HFF-Myc (cell line): ENCODE results near the gene TPRG1.

Experiments
- DNase-seq: peaks from one replicate; pipeline ENCODE4 v3.0.0-alpha.2; 2011; ENCODE audit warnings: low read depth; ENCODE audit errors: extremely low read depth
- H3K4me3 ChIP-seq: replicated peaks from 2 replicates; pipeline ENCODE4 v1.5.1; 2011; ENCODE audit warnings: low read depth, mild to moderate bottlenecking, control low read depth, low read length
- TF ChIP-seq, protein P1 (sequence below): IDR thresholded peaks from 2 replicates; pipeline ENCODE4 v1.5.1; 2012; ENCODE audit warnings: mild to moderate bottlenecking, low read depth, low read length, control low read depth; ENCODE audit errors: missing control alignments

Gene TPRG1

DNA sequence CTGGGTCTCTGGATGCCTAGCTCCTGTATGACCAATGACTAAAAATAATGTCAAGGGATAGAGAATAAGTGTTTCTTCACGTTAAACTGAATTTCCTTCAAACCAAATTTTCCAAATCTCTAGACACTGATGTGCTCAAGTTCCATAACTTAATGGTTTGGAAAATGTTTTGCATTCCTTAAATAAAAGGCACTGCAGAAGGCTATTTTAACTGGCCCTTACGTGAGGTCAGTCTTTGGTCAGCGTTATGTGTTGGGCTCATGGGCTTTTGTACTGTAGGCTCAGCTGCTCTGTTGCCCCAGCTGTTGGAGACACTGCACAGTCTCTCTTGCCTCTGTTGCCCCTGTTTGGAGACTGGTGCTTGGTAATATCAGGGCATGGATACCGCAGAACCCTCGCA lies 188.5 kb downstream of the TPRG1 start:
- DNase-seq = no peak
- TF ChIP-seq, protein P1, sequence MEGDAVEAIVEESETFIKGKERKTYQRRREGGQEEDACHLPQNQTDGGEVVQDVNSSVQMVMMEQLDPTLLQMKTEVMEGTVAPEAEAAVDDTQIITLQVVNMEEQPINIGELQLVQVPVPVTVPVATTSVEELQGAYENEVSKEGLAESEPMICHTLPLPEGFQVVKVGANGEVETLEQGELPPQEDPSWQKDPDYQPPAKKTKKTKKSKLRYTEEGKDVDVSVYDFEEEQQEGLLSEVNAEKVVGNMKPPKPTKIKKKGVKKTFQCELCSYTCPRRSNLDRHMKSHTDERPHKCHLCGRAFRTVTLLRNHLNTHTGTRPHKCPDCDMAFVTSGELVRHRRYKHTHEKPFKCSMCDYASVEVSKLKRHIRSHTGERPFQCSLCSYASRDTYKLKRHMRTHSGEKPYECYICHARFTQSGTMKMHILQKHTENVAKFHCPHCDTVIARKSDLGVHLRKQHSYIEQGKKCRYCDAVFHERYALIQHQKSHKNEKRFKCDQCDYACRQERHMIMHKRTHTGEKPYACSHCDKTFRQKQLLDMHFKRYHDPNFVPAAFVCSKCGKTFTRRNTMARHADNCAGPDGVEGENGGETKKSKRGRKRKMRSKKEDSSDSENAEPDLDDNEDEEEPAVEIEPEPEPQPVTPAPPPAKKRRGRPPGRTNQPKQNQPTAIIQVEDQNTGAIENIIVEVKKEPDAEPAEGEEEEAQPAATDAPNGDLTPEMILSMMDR = no peak
- no peak overlapping the region for H3K4me3 ChIP-seq

DNA sequence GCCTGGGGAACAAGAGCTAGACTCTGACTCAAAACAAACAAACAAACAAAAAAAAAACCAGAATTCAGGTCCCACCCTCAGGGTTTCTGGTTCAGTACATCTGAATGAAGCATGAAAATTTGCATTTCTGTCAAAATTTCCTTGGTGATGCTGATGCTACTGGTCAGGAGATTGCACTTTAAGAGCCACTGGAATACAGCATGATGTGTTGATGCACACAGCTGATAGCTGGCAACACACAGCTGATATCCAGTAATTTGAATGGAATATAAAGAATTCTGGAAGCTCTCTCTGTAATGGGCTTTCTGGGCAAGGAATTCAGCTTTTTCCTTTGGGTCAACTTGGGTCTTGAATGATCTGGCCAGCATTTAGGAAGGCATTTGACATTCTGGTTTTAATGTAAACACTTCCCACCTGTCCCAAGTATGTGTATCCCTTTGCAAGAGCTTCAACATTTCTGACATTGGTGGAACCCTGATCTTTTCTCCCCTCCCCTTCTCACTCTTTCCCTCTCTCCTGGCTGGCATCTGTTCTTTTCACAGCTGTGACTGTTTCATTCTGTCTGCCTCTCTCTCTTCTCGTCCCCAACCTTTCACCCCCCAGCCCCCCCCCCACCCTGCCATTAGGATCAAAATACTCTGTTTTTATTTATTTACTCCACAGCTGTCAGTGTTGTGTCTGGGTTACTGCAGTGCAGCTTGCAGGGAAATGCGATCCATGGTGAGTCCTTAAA lies 189.5 kb downstream of the TPRG1 start:
- H3K4me3 ChIP-seq = no peak overlapping the region
- TF ChIP-seq, protein P1 = no peak
- no peak for DNase-seq

DNA sequence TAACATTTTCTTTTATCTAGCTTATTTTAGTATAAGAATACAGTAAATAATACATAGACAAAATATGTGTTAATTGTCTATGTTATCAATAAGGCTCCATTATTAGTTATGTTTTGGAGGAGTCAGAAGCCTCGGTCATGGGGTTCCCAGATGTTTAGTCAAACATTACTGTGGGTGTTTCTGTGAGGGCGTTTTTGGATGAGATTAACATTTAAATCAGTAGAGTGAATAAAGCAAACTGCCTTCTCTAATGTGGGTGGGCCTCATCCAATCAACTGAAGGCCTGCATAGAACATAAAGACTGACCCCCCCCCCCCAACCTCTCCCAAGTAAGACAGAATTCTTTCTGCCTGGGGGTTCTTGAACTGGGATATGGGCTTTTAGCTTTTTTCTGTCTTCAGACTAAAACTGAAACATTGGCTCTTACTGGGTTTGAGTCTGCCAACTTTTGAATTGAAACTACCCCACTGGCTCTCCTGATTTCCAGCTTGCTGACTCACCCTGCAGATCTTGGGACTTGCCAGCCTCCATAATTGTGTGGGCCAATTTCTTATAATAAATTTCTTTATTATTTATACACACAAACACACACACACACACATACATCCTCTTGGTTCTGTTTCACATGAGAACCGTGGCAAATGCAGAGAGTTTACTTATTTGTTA lies 192.0 kb downstream of the TPRG1 start:
- TF ChIP-seq, protein P1 = no peak
- DNase-seq = no peak
- no peak overlapping the region for H3K4me3 ChIP-seq

DNA sequence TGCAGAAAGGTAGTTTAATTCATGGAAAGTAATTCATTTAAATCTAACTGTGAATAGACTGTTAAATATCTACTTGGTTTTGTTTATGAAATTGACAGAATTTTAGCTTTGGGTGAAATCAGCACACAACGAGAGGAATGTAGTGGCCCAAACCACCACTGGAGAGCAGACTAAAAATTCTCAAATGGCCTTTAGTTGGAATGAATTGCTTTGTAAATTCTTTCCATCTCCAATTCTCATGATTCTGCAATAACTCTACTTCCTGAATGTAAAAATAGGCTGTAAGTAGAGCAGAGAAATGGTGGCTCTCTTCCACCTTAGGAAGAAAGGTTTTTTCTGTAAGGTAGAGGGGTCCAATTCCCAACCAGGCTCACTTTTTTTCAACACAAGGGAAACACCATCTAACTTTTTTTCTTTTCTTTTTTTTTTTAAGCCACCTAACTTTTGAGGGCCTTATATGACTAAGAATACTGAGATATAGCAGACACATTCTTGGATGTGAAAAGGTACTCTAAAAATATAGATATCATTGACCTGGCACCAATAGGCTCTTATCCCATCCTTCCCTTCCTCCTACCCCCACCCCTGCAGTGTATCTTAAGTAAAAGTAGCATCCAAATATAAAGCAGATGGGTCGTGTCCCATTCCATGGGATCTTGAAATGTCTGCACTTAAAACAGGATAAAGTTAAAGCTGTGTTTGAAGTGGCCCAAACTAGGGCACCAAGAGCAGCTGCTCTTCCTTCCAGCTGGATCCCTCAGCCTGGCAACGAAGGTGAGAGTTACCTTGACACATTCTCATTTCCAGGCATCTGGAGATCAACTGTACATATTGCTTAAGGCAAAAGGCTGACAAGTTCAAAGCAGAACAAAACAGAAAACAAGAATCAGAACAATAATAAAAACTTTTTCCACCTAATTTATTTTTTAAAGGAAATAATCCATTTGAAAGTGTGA lies 194.1 kb downstream of the TPRG1 start:
- H3K4me3 ChIP-seq = no peak overlapping the region
- TF ChIP-seq, protein P1 = no peak
- DNase-seq = no peak

DNA sequence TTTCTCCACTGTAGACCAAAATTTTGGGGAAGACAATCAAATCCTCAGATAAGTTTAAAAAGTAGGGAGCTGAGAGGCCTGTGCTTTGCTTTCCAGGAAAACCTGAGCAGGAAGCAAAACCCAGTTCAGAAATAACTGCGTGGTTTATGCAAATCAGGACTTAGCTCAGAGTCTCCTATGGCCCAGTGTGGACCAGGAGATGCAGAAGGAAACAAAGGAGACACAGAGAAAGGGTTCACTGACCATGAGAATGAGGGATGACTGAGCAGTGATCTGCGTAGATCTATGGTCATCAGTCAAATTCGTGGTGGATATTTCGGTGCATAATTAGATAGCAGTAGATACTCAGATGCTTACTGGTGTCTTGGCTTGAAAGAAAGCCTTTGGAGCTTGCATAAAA lies 196.6 kb downstream of the TPRG1 start:
- TF ChIP-seq, protein P1 = no peak
- DNase-seq = no peak

DNA sequence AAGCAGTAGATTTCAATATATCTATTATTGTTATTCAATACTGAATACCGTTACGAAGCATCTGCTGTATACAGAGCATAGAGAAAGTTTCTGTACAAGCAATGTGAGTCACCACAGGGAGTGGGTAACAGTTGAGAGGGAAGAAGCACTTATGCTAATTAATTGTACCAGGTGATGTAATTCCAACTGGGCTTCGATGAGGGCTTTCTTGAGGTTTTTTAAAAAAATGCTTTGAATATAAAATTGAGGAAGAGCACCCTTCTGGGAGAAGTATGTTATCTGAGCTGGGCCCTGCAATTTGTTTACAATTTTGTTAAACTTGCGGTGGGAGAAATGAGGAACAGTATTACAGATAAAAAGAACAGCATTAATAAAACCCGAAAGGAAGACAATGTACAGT lies 197.9 kb downstream of the TPRG1 start:
- no peak for DNase-seq
- TF ChIP-seq, protein P1 = no peak
- H3K4me3 ChIP-seq = no peak overlapping the region

More for the DNA sequence above, 196.6 kb downstream of the TPRG1 start:
- H3K4me3 ChIP-seq = no peak overlapping the region
